Chondrocyte (in vitro differentiated cells): ENCODE measurements around the gene C1QTNF1. TPM values are rescaled to one million over a fixed set of nuclear protein-coding genes. Genes with fewer than 3 reads are reported as not detected.
A peak's percentile ranks its signal among the peaks of the same experiment; 100 is the strongest.

ENCODE experiments used
- DNase-seq: peaks from one replicate; pipeline ENCODE4 v3.0.0; 2021; ENCODE audit warnings: mixed read lengths, low spot score
- H3K27ac Mint-ChIP-seq: one replicate; pipeline ENCODE4 v1.8.0; 2021; ENCODE audit warnings: mild to moderate bottlenecking, moderate library complexity, mixed read lengths; ENCODE audit not compliant: unreplicated experiment
- H3K27me3 Mint-ChIP-seq: 2 replicates; pipeline ENCODE4 v1.8.0; 2021; ENCODE audit warnings: low read depth, mixed read lengths
- H3K36me3 Mint-ChIP-seq: 2 replicates; pipeline ENCODE4 v1.8.0; 2021; ENCODE audit warnings: low read depth, mixed read lengths
- H3K4me1 Mint-ChIP-seq: 2 replicates; pipeline ENCODE4 v1.8.0; 2021; ENCODE audit warnings: low read depth, mild to moderate bottlenecking, mixed read lengths
- H3K4me3 Mint-ChIP-seq: one replicate; pipeline ENCODE4 v1.8.0; 2021; ENCODE audit warnings: mild to moderate bottlenecking, moderate library complexity, mixed read lengths; ENCODE audit not compliant: unreplicated experiment
- H3K9me3 Mint-ChIP-seq: 2 replicates; pipeline ENCODE4 v1.8.0; 2021; ENCODE audit warnings: low read depth, mixed read lengths
- CTCF ChIP-seq: fragments of 200-600 bp; sonication (generic); IDR thresholded peaks from 2 replicates; pipeline ENCODE4 v1.5.0; 2021; ENCODE audit warnings: antibody characterized with exemption, mild to moderate bottlenecking, moderate library complexity
- total RNA-seq: library from RNA; stranded (reverse); gene quantifications from 3 replicates; pipeline ENCODE4 v1.2.1, GENCODE V29; 2021

The C1QTNF1 gene
- total RNA-seq, 1 donor from 2014 or later, result 74.7 TPM

DNA sequence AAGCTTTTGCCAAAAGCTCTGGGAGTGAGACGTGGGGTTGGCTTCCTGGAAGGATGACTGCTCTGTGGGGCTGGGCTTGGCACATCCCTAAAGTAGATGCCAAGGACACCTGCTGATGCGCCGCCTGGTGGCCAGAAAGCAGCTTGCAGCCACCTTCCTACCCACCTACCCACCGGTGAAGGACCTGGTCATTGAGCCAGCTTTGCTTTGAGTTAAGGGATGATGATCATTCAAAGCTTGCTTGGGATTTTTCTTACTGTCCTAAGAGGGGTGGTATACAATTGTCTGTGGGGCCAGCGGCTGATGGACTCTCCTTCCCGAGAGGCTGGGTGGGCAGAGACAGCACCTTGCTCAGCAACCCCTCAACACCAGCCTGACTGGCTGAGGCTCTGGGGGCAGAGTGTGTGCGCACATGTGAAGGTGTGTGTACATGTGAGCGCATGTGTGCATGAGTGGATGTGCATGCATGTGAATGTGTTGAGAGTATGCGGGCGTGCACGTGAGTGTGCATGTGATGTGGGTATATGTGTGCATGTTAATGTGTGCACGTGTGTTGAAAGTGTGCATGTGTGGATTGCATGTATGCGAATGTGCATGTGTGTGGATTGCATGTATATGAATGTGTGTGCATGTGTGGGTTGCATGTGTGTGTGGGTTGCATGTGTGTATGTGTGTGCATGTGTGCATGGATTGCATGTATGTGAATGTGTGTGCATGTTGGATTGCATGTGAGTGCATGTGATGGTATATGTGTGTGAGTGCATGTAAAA lies 18.6 kb downstream of the C1QTNF1 start:
- peaks cover 7% of the 10 kb centered on the region for H3K4me1 Mint-ChIP-seq
- no peak overlapping the region for H3K27ac Mint-ChIP-seq
- peaks cover 7% of the 10 kb centered on the region for H3K36me3 Mint-ChIP-seq
- peaks cover 15% of the 10 kb centered on the region for H3K27me3 Mint-ChIP-seq
- H3K9me3 Mint-ChIP-seq, result no peaks in the 10 kb centered on the region
- DNase-seq, result peak; percentile 70
- H3K4me3 Mint-ChIP-seq, result no peak overlapping the region
- TF ChIP-seq CTCF, result peak; percentile 78

DNA sequence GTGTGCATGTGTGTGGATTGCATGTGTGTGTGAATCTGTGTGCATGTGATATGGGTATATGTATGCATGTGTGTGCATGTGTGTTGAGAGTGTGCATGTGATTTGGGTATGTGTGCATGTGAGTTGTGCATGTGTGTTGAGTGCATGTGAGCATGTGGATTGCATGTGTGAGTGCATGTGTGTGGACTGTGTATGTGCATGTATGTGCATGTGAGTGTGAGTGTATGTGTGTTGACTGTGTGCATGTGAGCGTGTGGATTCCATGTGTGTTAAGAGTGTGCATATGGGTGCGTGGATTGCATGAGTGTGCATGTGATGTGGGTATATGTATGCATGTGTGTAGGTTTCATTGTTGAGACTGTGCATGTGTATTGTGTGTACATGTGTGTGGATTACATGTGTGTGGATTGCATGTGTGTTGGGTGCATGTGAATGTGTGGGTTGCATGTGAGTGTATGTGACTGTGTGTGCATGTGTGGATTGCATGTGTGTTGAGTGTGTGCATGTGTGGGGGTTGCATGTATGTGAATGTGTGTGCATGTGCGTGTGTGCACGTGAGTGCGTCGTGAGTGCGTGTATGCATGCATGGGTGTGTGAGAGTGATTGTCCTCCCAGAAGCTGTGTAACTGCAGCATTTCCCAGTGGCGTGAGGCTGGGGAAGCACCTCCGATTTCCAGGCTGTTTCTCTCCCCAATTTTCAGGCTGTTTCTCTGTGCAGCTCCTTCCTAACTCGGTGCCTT lies 19.4 kb downstream of the C1QTNF1 start:
- Mint-ChIP-seq H3K4me1 (peaks cover 7% of the 10 kb centered on the region), H3K27ac (no peak overlapping the region), H3K9me3 (no peaks in the 10 kb centered on the region), H3K36me3 (peaks cover 5% of the 10 kb centered on the region), H3K4me3 (no peak overlapping the region), H3K27me3 (peaks cover 15% of the 10 kb centered on the region)
- no peak for TF ChIP-seq CTCF
- DNase-seq, result no peak

- H3K4me1 Mint-ChIP-seq, result peaks cover 7% of the 10 kb centered on the region
- no peak for TF ChIP-seq CTCF
Observed at GRCh38 chr17:79043931-79044320, 20.0 kb downstream of the C1QTNF1 start.

DNA sequence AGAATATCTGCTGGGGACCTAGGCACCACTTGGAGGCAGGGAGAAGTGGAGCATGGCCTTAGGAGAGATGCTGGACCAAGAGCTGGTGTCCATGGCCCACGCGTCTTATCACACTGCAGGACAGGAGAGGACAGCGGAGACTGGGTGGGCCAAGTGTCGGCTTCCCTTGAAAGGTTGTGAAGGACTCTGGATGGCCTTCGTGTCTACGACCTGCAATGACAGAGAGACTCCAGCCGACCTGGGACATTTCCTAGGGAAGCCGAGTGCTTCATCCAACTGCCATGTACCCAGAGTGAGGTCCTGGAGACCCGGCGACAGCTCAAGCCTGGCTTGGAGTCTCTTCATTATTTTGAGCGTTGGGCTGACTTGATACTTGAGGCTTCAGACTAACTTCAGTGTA lies 20.5 kb downstream of the C1QTNF1 start:
- H3K36me3 Mint-ChIP-seq, result peaks cover 5% of the 10 kb centered on the region
- H3K4me1 Mint-ChIP-seq, result peaks cover 7% of the 10 kb centered on the region
- H3K9me3 Mint-ChIP-seq, result no peaks in the 10 kb centered on the region
- peak; percentile 90 for DNase-seq
- no peak overlapping the region for H3K27ac Mint-ChIP-seq
- H3K27me3 Mint-ChIP-seq, result peaks cover 15% of the 10 kb centered on the region
- no peak for TF ChIP-seq CTCF
- no peak overlapping the region for H3K4me3 Mint-ChIP-seq

More at GRCh38 chr17:79043931-79044320, 20.0 kb downstream of the C1QTNF1 start:
- H3K4me3 Mint-ChIP-seq, result no peak overlapping the region
- H3K27ac Mint-ChIP-seq, result no peak overlapping the region
- DNase-seq, result peak; percentile 87
- peaks cover 4% of the 10 kb centered on the region for H3K36me3 Mint-ChIP-seq
- peaks cover 15% of the 10 kb centered on the region for H3K27me3 Mint-ChIP-seq
- H3K9me3 Mint-ChIP-seq, result no peaks in the 10 kb centered on the region

- peaks cover 8% of the 10 kb centered on the region for H3K36me3 Mint-ChIP-seq
- peak; percentile 85 for DNase-seq
- no peak overlapping the region for H3K4me3 Mint-ChIP-seq
- no peak for TF ChIP-seq CTCF
- no peak overlapping the region for H3K27ac Mint-ChIP-seq
- no peaks in the 10 kb centered on the region for H3K9me3 Mint-ChIP-seq
- peaks cover 7% of the 10 kb centered on the region for H3K4me1 Mint-ChIP-seq
- peaks cover 15% of the 10 kb centered on the region for H3K27me3 Mint-ChIP-seq
Observed at GRCh38 chr17:79045001-79045729, 21.2 kb downstream of the C1QTNF1 start.
